ENCODE measurements around the gene CADM3. TPM values are rescaled to one million over a fixed set of nuclear protein-coding genes. Genes with fewer than 3 reads are reported as not detected.

Gene CADM3
- total RNA-seq, 1 donor from 2014 or later = 23.8 TPM

DNA sequence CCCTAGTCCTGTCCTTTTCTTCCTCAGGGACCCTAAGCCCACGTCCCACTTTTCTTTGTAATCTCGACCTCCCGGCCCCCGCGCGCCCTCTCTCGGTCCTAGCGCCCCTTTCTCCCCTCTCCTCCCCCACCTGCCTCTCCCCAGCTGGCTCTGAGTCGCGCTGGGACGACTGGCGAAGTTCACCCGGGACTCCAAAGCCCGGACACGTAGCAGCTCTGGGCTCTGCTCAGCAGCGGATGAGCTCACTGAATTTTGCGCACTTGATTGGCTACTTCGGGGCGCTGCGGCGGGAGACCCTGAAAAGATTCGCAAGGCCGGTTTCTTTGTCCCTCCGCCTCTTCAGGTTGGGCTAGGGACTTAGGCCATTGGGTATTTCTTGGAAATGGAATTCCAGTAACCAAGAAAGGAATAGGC, 17.0 kb downstream of the CADM3 start:
- intact Hi-C loops (cut with DNase I) = no loop called here
- H3K36me3 ChIP-seq = no peaks in the 10 kb centered on the region
- TF ChIP-seq POLR2A (IDR thresholded peaks at IDR 0.05) (no peak), POLR2AphosphoS5 (IDR thresholded peaks at IDR 0.05; ENCODE audit: insufficient read depth in 1 of 2, low read depth in 1 of 2) (no peak)
- TF ChIP-seq, protein P1, sequence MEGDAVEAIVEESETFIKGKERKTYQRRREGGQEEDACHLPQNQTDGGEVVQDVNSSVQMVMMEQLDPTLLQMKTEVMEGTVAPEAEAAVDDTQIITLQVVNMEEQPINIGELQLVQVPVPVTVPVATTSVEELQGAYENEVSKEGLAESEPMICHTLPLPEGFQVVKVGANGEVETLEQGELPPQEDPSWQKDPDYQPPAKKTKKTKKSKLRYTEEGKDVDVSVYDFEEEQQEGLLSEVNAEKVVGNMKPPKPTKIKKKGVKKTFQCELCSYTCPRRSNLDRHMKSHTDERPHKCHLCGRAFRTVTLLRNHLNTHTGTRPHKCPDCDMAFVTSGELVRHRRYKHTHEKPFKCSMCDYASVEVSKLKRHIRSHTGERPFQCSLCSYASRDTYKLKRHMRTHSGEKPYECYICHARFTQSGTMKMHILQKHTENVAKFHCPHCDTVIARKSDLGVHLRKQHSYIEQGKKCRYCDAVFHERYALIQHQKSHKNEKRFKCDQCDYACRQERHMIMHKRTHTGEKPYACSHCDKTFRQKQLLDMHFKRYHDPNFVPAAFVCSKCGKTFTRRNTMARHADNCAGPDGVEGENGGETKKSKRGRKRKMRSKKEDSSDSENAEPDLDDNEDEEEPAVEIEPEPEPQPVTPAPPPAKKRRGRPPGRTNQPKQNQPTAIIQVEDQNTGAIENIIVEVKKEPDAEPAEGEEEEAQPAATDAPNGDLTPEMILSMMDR (IDR thresholded peaks at IDR 0.05) = no peak
- DNase-seq (ENCODE audit: extremely low spot score in 2 of 2) = peak in 1 of 2 donors; percentile 43
- H3K4me1 ChIP-seq = no peaks in the 10 kb centered on the region
- H3K27ac ChIP-seq = no peak overlapping the region
- H3K9me3 ChIP-seq = no peaks in the 10 kb centered on the region
- peak overlapping the region; percentile 31 to 34 for H3K4me3 ChIP-seq
- no peaks in the 10 kb centered on the region for H3K27me3 ChIP-seq

DNA sequence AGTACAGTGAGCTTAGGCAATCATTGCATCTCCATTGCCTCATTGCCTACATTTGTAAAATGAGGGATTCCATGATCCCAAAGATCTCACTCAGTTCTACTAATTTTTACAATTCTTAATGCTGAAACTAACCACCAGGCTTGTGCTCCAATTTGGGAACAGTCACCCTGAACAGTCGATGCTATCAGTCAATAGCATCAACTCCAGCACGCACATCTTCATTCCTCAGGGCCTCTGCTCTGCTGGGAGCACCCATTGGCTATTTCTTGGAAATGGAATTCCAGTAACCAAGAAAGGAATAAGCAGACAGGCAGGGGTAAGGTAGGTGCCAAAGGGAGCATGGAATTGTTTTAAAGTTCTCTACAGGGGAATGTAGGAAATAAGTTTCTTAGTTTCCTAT, 19.0 kb downstream of the CADM3 start:
- no peak overlapping the region for H3K4me3 ChIP-seq
- H3K27ac ChIP-seq = no peak overlapping the region
- TF ChIP-seq, protein P1 (IDR thresholded peaks at IDR 0.05) = no peak
- TF ChIP-seq POLR2AphosphoS5 (IDR thresholded peaks at IDR 0.05; ENCODE audit: insufficient read depth in 1 of 2, low read depth in 1 of 2) (no peak), POLR2A (IDR thresholded peaks at IDR 0.05) (no peak)
- no peaks in the 10 kb centered on the region for H3K27me3 ChIP-seq
- H3K36me3 ChIP-seq = peaks cover 0 to 4% of the 10 kb centered on the region in 2 donors
- intact Hi-C loops (cut with DNase I) = no loop called here
- DNase-seq (ENCODE audit: extremely low spot score in 2 of 2) = no peak
- no peaks in the 10 kb centered on the region for H3K9me3 ChIP-seq
- no peaks in the 10 kb centered on the region for H3K4me1 ChIP-seq

DNA sequence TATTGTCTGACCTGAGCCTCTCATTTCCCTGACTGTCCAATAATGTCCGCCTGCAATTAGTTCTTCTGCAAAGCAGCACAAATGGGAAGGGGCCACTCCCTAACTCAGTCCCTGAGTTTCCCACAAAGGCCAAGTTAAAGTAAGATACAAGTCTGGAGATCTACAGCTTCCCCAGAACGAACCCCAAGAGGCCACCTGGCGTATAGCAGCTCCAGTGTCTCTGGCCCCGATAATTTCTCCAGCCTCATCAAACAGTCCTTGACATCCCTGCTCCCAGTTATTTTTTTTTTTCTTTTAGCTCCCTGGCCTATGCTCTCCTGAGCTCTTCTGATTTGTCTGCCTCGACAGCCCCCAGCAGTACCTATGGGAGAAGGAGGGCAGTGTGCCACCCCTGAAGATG, 25.1 kb downstream of the CADM3 start:
- intact Hi-C loops (cut with DNase I) = no loop called here
- no peak for DNase-seq (ENCODE audit: extremely low spot score in 2 of 2)
- TF ChIP-seq POLR2AphosphoS5 (IDR thresholded peaks at IDR 0.05; ENCODE audit: insufficient read depth in 1 of 2, low read depth in 1 of 2) (no peak), POLR2A (IDR thresholded peaks at IDR 0.05) (no peak)
- TF ChIP-seq, protein P1 (IDR thresholded peaks at IDR 0.05) = no peak
- no peaks in the 10 kb centered on the region for H3K27me3 ChIP-seq
- H3K36me3 ChIP-seq = peaks cover 0 to 12% of the 10 kb centered on the region in 2 donors
- H3K4me1 ChIP-seq = no peaks in the 10 kb centered on the region
- H3K27ac ChIP-seq = no peak overlapping the region
- no peaks in the 10 kb centered on the region for H3K9me3 ChIP-seq
- H3K4me3 ChIP-seq = no peak overlapping the region

DNA sequence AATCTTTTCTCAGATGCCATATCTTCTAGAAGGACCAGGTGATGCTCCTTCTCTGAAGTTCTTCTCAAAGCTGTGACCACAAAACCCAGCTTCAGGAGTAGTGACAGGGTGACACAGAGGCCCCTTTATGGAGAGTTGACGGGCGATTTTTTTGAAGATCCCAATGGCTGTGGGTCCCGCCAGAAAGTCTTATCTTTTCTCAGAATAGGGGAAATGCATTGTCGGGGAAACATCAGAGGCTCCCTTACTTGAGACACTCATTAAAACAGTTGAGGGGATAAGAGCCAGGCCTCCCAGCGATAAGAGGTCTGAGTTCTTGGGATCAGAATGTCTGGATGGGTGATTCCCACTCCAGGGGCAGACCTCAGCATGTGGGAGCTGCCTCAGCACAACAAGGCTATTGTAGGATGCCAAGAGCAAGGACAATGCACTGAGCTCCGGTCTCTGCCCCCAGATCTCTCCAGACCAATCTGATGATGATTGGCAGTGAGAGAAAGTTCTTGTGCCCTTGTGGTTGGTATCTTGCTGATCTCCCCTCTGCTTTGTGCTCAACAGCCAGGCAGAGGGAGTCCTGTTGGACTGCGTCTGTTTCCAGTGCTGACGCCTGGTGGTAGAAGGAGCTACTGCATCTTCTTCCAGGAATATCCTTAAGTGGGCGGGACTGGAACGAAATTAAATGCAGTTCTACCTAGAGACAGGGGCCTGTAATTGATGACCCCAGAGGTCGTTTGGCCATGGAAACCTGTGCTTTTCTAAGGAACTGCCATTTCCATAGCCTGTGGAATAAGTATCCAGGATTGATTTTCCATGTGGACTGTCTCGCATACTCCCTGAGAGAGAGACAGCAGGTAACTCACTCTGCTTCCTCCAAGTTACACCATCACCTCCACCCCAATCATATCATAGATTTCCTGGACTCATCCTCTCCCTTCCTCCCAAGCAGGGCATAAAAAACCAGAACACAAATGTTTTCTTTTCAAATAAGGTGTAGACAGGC, 26.4 kb downstream of the CADM3 start:
- intact Hi-C loops (cut with DNase I) = no loop called here
- H3K36me3 ChIP-seq = peaks cover 0 to 12% of the 10 kb centered on the region in 2 donors
- no peak overlapping the region for H3K4me3 ChIP-seq
- no peak overlapping the region for H3K27ac ChIP-seq
- H3K27me3 ChIP-seq = no peaks in the 10 kb centered on the region
- TF ChIP-seq POLR2AphosphoS5 (IDR thresholded peaks at IDR 0.05; ENCODE audit: insufficient read depth in 1 of 2, low read depth in 1 of 2) = no peak
- TF ChIP-seq, protein P1 (IDR thresholded peaks at IDR 0.05) = peak; percentile 57 to 71 (median 64)
- no peaks in the 10 kb centered on the region for H3K9me3 ChIP-seq
- no peak for DNase-seq (ENCODE audit: extremely low spot score in 2 of 2)
- no peaks in the 10 kb centered on the region for H3K4me1 ChIP-seq

DNA sequence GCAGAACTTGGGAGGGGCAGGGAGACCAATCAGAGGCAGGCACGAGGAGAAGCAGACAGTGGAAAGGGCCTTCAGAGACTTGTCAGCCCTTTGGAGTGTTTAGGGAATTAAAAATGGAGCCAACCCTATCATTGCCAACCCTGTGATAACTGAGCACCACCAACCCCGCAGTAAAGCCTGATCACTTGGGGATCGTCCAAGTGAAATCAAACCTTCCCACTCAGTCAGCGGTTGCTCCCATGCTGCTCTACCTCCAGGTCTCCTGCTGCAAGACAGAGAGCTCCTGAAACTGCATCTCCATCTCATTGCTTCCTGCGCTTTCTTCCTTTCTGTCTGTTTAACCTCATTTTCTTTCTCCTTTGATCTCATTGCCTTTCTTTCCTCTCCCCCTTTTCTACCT, 28.5 kb downstream of the CADM3 start:
- intact Hi-C loops (cut with DNase I) = no loop called here

More for the DNA sequence above, 28.5 kb downstream of the CADM3 start:
- H3K36me3 ChIP-seq = peaks cover 0 to 9% of the 10 kb centered on the region in 2 donors
- TF ChIP-seq POLR2A (IDR thresholded peaks at IDR 0.05) = no peak
- TF ChIP-seq POLR2AphosphoS5 (IDR thresholded peaks at IDR 0.05; ENCODE audit: insufficient read depth in 1 of 2, low read depth in 1 of 2) = no peak
- TF ChIP-seq, protein P1 (IDR thresholded peaks at IDR 0.05) = no peak
- no peak for DNase-seq (ENCODE audit: extremely low spot score in 2 of 2)
- H3K27me3 ChIP-seq = no peaks in the 10 kb centered on the region
- H3K4me3 ChIP-seq = no peak overlapping the region
- no peaks in the 10 kb centered on the region for H3K4me1 ChIP-seq
- no peak overlapping the region for H3K27ac ChIP-seq
- no peaks in the 10 kb centered on the region for H3K9me3 ChIP-seq
